Kidney tubule cell (primary cell): Measurements from ENCODE around the gene HLA-DMB.

Experiments used
- DNase-seq: peaks from one replicate; pipeline ENCODE4 v3.0.0-alpha.2; 2018; ENCODE audit warnings: low spot score

HLA-DMB gene

DNA sequence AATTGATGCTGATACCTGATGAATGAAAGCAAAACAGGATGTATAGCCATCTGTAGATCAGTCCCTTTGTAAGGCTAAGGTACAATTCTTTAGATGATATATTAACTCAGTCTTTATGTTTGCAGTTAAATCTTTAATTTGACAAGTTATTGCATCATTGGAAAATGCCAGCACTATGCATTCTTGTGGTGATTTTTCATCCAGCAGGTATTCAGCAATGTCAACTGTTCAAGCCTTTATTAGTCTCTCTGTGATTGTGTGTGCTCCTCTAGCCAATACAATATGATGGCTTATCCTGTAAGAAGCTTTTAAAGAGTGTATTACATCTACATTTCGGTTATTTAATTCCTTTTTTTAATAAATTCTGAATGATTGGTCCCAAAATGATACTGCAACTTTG lies 34.3 kb downstream of the HLA-DMB start:
- peak; percentile 70 for DNase-seq

DNA sequence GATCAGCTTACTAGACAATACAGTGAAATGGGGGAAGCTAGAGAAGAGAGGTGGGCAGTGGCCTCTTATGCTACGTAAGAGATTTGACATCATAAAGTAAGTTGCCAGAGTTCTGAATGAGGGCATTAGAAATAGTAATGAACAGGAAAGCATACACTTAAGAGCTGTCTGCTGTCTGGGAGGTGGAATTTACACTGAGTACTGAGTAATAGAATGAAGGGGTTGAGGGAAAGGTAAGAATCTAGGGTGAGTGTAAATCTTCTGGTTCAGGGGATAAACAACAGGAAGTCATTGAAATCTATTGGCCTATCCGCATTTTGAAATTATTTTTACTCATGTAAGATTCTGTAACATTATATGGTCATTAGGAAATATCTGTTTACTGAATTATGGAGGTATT lies 35.8 kb downstream of the HLA-DMB start:
- peak; percentile 37 for DNase-seq

DNA sequence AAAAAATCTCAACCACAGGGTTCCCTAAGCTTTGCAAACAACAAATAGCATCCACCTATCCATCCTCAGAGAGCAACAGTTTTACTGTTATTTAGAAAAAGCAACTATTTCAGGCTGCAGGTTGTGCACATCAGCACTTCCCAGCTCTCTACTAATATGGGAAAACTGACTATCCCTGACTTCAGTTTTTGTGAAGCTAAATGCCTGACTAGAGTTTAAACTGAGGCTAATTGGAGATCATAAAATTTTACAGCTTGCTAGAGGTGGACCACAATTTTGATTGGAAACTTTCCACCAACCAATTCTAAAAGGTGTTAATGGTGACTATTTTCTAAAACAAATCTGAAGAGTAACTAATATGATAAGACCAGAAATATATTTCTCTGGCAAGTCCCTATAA lies 36.9 kb downstream of the HLA-DMB start:
- no peak for DNase-seq

GRCh38 chr6:32895006-32895345 lies 45.9 kb downstream of the HLA-DMB start:
- no peak for DNase-seq

DNA sequence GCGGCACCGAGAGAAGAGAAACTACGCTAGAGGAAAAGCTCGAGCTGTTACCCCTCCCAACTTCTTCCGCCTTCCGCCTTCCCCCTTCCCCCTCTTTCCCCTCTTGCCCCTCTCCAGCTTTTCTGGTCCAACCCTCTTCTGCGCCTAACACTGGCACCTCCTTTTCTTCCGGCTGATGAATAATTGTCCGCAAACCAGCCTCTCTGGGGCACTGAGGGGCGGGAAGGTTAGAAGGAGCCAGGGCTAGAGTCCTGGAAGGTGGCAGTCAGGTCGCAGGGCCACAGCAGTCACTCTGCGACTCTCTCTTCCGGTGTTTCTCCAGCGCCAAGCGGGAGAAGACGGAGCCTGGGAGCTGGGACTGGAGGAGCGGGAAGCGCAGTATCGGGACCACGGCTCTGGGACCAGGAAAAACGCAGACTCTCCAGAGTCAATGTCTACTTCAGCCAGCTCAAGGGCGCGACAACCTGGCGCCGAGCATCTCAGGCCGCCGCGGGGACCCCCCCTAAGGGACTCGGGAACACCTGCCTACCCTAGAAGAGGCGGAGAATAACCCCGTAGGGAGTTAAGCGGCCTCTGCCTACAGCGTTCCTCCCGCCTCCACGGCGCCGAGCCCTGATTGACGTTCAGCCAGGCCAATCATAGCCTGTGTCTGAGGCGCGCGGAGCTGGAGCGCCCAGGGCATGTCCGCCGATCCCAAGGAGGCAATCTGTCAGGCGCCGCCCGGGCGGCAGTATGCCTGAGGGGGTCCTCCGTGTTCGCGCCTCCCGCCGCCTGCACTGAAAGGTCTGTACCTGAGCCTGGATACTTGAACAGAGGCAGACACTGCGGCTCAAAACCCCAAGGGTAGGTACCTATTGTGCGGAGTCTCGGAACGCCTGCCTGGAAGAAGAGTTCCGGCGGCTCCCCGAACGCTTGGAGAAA lies 46.5 kb downstream of the HLA-DMB start:
- DNase-seq = peak; percentile 94

- DNase-seq = no peak
These were observed 50.0 kb downstream of the HLA-DMB start for GRCh38 chr6:32890831-32891230.

- DNase-seq = no peak
These were observed 51.3 kb downstream of the HLA-DMB start for GRCh38 chr6:32889533-32889932.

GRCh38 chr6:32888576-32888975 lies 52.3 kb downstream of the HLA-DMB start:
- DNase-seq = no peak

DNA sequence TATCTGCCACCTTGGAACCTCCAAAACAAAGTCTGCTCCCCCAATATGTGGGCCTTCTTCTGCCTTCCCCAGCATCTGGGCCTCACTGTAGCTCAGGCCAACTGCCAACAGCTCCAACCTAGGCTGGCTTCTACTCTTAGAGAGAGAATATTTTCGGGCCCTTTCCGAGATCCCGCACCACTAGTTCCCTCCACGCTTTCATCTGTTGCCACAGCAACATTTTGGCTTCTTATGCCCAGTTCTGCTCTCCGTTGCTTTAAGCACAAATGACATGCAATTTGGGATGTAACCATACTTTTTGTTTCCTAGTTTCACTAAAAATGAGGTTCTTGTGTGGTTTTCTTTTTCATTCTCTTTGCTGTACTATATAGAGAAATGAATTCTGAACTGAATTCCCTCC lies 53.2 kb downstream of the HLA-DMB start:
- DNase-seq = no peak

- peak; percentile 74 for DNase-seq
These were observed 54.0 kb downstream of the HLA-DMB start for GRCh38 chr6:32886681-32887383.

DNA sequence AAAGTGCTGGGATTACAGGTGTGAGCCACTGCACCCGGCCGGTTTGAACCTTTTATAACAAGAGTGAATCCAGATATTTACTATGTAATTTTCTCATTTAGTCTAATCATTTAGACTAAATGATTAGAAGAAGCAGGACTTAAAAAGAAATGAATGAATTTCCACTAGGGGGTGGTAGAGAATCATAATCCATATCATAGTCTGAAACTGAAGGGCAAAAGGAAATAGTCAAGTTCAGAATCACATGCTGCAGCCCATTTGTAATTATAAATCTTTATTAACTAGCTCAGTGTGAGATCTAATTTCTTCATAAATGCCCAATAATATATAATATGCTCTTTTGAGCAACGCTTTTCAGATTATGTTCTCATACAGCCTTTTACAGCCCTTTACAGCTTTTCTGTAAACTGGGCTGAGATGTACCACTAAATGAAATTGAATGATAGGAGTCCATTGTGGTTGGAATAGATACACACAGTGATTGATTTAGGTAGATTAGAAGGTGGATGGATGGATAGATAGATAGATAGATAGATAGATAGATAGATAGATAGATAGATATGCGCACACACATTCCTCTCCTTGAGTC lies 55.0 kb downstream of the HLA-DMB start:
- peak; percentile 76 for DNase-seq
